WTC11 (cell line): ENCODE results near the gene NUP210. TPM values are rescaled to one million over a fixed set of nuclear protein-coding genes. Genes with fewer than 3 reads are reported as not detected.

Experiments used
- ATAC-seq: fragments of 200-7000 bp; cut with Tn5 transposase; 2 replicates; pipeline ENCODE4 v1.10.0; 2021; ENCODE audit warnings: mild to moderate bottlenecking, moderate library complexity
- CTCF ChIA-PET: fragments of 300-600 bp; sonication (Branson Sonifier 250); formaldehyde crosslinking; loops from one replicate; lab custom pipeline; 2021; ENCODE audit warnings: antibody characterized with exemption; lab: Charles Lee
- POLR2A ChIA-PET: fragments of 350-600 bp; sonication (Branson Sonifier 250); formaldehyde crosslinking; loops from one replicate; lab custom pipeline; 2021; ENCODE audit warnings: antibody characterized with exemption; lab: Charles Lee
- DNase-seq: peaks from one replicate; pipeline ENCODE4 v3.0.0; 2021; ENCODE audit warnings: low spot score
- H3K27ac Mint-ChIP-seq: 2 replicates; pipeline ENCODE4 v1.8.0; 2021; ENCODE audit warnings: mixed read lengths
- H3K27me3 Mint-ChIP-seq: 2 replicates; pipeline ENCODE4 v1.8.0; 2021; ENCODE audit warnings: low read depth, mild to moderate bottlenecking, moderate library complexity, mixed read lengths
- H3K36me3 Mint-ChIP-seq: 2 replicates; pipeline ENCODE4 v1.8.0; 2021; ENCODE audit warnings: mixed read lengths
- H3K4me1 Mint-ChIP-seq: 2 replicates; pipeline ENCODE4 v1.8.0; 2022; ENCODE audit warnings: mixed read lengths
- H3K4me3 Mint-ChIP-seq: 2 replicates; pipeline ENCODE4 v1.8.0; 2021; ENCODE audit warnings: mild to moderate bottlenecking, moderate library complexity, mixed read lengths
- H3K9me3 Mint-ChIP-seq: 2 replicates; pipeline ENCODE4 v1.8.0; 2021; ENCODE audit warnings: mixed read lengths
- ATF2 ChIP-seq: sonication (generic); formaldehyde crosslinking; IDR thresholded peaks from 2 replicates; pipeline ENCODE4 v1.8.1; 2022; ENCODE audit warnings: low read depth, missing genetic modification reagents, borderline replicate concordance
- ERG ChIP-seq: fragments of 250-450 bp; sonication (Bioruptor Pico); IDR thresholded peaks from 2 replicates; pipeline ENCODE4 v1.8.0; 2021; ENCODE audit warnings: mild to moderate bottlenecking
- FOXJ3 ChIP-seq: sonication (generic); formaldehyde crosslinking; IDR thresholded peaks from 2 replicates; pipeline ENCODE4 v1.9.0; 2021; ENCODE audit warnings: missing genetic modification reagents, mild to moderate bottlenecking, borderline replicate concordance
- IRF1 ChIP-seq: sonication (generic); formaldehyde crosslinking; IDR thresholded peaks from 2 replicates; pipeline ENCODE4 v1.8.0; 2023; ENCODE audit warnings: missing genetic modification reagents
- KAT7 ChIP-seq: sonication (generic); formaldehyde crosslinking; IDR thresholded peaks from 2 replicates; pipeline ENCODE4 v1.8.1; 2023; ENCODE audit warnings: missing genetic modification reagents, mild to moderate bottlenecking, borderline replicate concordance
- MYBL2 ChIP-seq: sonication (generic); formaldehyde crosslinking; IDR thresholded peaks from 2 replicates; pipeline ENCODE4 v1.8.1; 2023; ENCODE audit warnings: mild to moderate bottlenecking, moderate library complexity, missing genetic modification reagents
- NFE2L1 ChIP-seq: sonication (generic); formaldehyde crosslinking; IDR thresholded peaks from 2 replicates; pipeline ENCODE4 v1.8.1; 2023; ENCODE audit warnings: missing genetic modification reagents
- PRDM15 ChIP-seq: sonication (generic); formaldehyde crosslinking; IDR thresholded peaks from 2 replicates; pipeline ENCODE4 v1.8.0; 2022; ENCODE audit warnings: missing genetic modification reagents
- PRRX2 ChIP-seq: fragments of 250-450 bp; sonication (Bioruptor Pico); IDR thresholded peaks from 2 replicates; pipeline ENCODE4 v1.8.0; 2021; ENCODE audit warnings: mild to moderate bottlenecking
- RELA ChIP-seq: sonication (generic); formaldehyde crosslinking; IDR thresholded peaks from 2 replicates; pipeline ENCODE4 v1.8.1; 2022; ENCODE audit warnings: missing genetic modification reagents, mild to moderate bottlenecking, borderline replicate concordance
- SP1 ChIP-seq: sonication (generic); formaldehyde crosslinking; conservative IDR thresholded peaks from 2 replicates; pipeline ENCODE4 v1.8.1; 2022; ENCODE audit warnings: missing genetic modification reagents
- STAT6 ChIP-seq: sonication (generic); formaldehyde crosslinking; conservative IDR thresholded peaks from 2 replicates; pipeline ENCODE4 v1.8.1; 2023; ENCODE audit warnings: mild to moderate bottlenecking, low read depth, missing genetic modification reagents, moderate library complexity
- USF1 ChIP-seq: sonication (generic); formaldehyde crosslinking; IDR thresholded peaks from 2 replicates; pipeline ENCODE4 v1.8.0; 2022; ENCODE audit warnings: mild to moderate bottlenecking, missing genetic modification reagents
- USF2 ChIP-seq: sonication (generic); formaldehyde crosslinking; IDR thresholded peaks from 2 replicates; pipeline ENCODE4 v1.8.1; 2023; ENCODE audit warnings: mild to moderate bottlenecking, missing genetic modification reagents, moderate library complexity
- ZBTB43 ChIP-seq: sonication (generic); formaldehyde crosslinking; IDR thresholded peaks from 2 replicates; pipeline ENCODE4 v1.8.1; 2023; ENCODE audit warnings: mild to moderate bottlenecking, missing genetic modification reagents
- ZNF121 ChIP-seq: sonication (generic); formaldehyde crosslinking; IDR thresholded peaks from 2 replicates; pipeline ENCODE4 v1.8.0; 2023; ENCODE audit warnings: missing genetic modification reagents
- ZNF263 ChIP-seq: sonication (generic); formaldehyde crosslinking; IDR thresholded peaks from 2 replicates; pipeline ENCODE4 v1.8.1; 2022; ENCODE audit warnings: low read depth, mild to moderate bottlenecking, moderate library complexity, missing genetic modification reagents
- ZNF423 ChIP-seq: fragments of 250-450 bp; sonication (Bioruptor Pico); IDR thresholded peaks from 2 replicates; pipeline ENCODE4 v2.1.2; 2022; ENCODE audit warnings: mild to moderate bottlenecking, moderate library complexity
- total RNA-seq: library from RNA; stranded (reverse); gene quantifications from 3 replicates; pipeline ENCODE4 v1.2.3, GENCODE V29; 2021

The NUP210 gene
- total RNA-seq, 1 experiment from 2014 or later = 59.2 TPM

GRCh38 chr3:13401149-13401548, 19.0 kb downstream of the NUP210 start (continued):
- no peak for TF ChIP-seq USF1 (CRISPR knock-in tag)
- TF ChIP-seq, all 79 proteins: peak for 0

GRCh38 chr3:13400114-13400673, 19.9 kb downstream of the NUP210 start:
- no peak overlapping the region for H3K4me3 Mint-ChIP-seq
- H3K9me3 Mint-ChIP-seq = no peaks in the 10 kb centered on the region
- no peak for DNase-seq
- POLR2A ChIA-PET = interaction anchor here (0.6 kb wide), 1 partner anchor 48 kb away, joined by 3 read pairs; no protein-coding TSS in a partner anchor
- peaks cover 16% of the 10 kb centered on the region for H3K36me3 Mint-ChIP-seq
- peaks cover 9% of the 10 kb centered on the region for H3K4me1 Mint-ChIP-seq
- H3K27ac Mint-ChIP-seq = peak overlapping the region; percentile 89
- no peak for ATAC-seq
- TF ChIP-seq FOXJ3 (CRISPR knock-in tag) = no peak
- TF ChIP-seq ZNF263 = no peak
- no peaks in the 10 kb centered on the region for H3K27me3 Mint-ChIP-seq
- CTCF ChIA-PET = interaction anchor here (0.9 kb wide), 1 partner anchor 308 kb away, joined by 3 read pairs; no protein-coding TSS in a partner anchor

GRCh38 chr3:13399603-13400002, 20.5 kb downstream of the NUP210 start:
- ChIA-PET POLR2A (no interaction called here), CTCF (interaction anchor here (0.9 kb wide), 1 partner anchor 308 kb away, joined by 3 read pairs; no protein-coding TSS in a partner anchor)
- no peak for DNase-seq
- Mint-ChIP-seq H3K4me3 (no peak overlapping the region), H3K27ac (no peak overlapping the region), H3K4me1 (peaks cover 7% of the 10 kb centered on the region), H3K36me3 (peaks cover 16% of the 10 kb centered on the region), H3K9me3 (no peaks in the 10 kb centered on the region), H3K27me3 (no peaks in the 10 kb centered on the region)
- no peak; the same call in 1 of the 2 replicates for ATAC-seq
- TF ChIP-seq ZBTB43 (CRISPR knock-in tag) (no peak), STAT6 (CRISPR knock-in tag) (no peak), FOXJ3 (CRISPR knock-in tag) (no peak), ATF2 (no peak), ZNF121 (no peak), PRDM15 (CRISPR knock-in tag) (no peak), RELA (no peak), KAT7 (CRISPR knock-in tag) (no peak), SP1 (CRISPR knock-in tag) (no peak), PRRX2 (no peak), ERG (CRISPR knock-in tag) (no peak), MYBL2 (no peak), NFE2L1 (CRISPR knock-in tag) (no peak), ZNF423 (no peak), IRF1 (no peak), USF2 (CRISPR knock-in tag) (no peak)
